GM18870 (cell line): ENCODE measurements around the gene LARGE1.

Source experiments
- ATAC-seq: cut with Tn5 transposase; IDR thresholded peaks from one replicate; pipeline ENCODE4 v1.9.1; 2021; ENCODE audit warnings: moderate library complexity; ENCODE audit not compliant: unreplicated experiment

LARGE1 gene

DNA sequence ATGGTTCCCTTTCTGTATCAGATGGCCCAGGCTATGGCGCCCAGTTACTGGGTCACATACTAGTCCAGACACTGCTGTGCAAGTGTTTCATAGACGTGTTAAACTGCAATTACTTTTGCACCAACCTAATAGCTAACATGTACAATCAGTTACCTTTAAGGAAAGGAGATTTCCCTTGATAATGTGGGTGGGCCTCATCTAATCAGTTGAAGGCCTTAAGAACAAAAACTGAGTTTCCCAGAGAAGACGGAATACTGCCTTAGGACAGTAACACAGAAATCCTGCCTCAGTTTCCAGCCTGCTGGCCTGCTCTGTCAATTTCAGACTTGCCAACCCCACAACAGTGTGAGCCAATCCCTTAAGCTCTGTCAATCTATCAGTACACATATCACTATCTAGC, 632.2 kb downstream of the LARGE1 start:
- ATAC-seq: no peak

- ATAC-seq: no peak
Observed at GRCh38 chr22:33275073-33275443, 645.2 kb downstream of the LARGE1 start.

GRCh38 chr22:33274214-33275072, 645.8 kb downstream of the LARGE1 start:
- no peak for ATAC-seq

- ATAC-seq: no peak
Observed at GRCh38 chr22:33272871-33273270, 647.4 kb downstream of the LARGE1 start.

DNA sequence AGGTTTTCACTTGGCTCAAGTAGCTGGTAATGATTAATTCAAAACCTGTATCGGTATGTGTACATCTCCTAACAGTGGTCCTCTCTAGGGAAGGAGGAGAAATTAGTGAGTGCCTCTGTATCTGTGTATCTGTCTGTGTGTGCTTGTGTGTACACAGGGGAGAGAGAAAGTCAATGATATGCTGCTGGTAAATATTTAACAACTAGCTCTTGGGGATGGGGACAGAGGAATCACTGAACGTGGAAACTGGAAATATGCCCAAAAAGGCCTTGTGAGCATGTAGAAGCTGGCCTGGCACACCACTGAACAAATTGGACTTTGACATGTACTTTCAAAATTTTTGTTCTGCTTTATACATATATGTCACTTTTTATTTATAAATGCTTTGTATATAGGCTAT, 648.1 kb downstream of the LARGE1 start:
- no peak for ATAC-seq

- ATAC-seq: no peak
Observed at GRCh38 chr22:33271390-33272161, 648.7 kb downstream of the LARGE1 start.

- ATAC-seq: no peak
Observed at GRCh38 chr22:33270596-33270995, 649.7 kb downstream of the LARGE1 start.

- no peak for ATAC-seq
Observed at GRCh38 chr22:33261699-33262098, 658.6 kb downstream of the LARGE1 start.

- ATAC-seq: no peak
Observed at GRCh38 chr22:33260498-33260897, 659.8 kb downstream of the LARGE1 start.

- ATAC-seq: no peak
Observed at GRCh38 chr22:33255791-33256190, 664.5 kb downstream of the LARGE1 start.

- no peak for ATAC-seq
Observed at GRCh38 chr22:33248948-33249347, 671.3 kb downstream of the LARGE1 start.

DNA sequence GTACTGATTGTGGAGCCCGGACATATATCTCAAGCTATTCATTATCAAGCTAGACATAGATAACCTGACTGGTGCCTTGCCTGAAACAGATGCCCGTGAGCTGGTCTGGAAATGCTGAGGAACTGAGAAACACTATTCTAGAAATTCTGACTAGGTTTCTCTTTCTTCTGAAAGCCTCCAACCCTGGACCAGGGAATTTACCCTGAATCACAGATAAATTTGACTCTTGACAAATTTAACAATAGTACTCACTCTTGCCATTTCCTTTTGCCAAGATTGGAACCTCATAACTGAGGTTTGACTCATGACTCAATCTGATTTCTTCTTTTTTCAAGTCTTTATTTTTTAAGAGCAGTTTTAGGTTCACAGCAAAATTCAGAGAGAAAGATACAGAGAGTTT, 672.5 kb downstream of the LARGE1 start:
- peak; percentile 65 for ATAC-seq

DNA sequence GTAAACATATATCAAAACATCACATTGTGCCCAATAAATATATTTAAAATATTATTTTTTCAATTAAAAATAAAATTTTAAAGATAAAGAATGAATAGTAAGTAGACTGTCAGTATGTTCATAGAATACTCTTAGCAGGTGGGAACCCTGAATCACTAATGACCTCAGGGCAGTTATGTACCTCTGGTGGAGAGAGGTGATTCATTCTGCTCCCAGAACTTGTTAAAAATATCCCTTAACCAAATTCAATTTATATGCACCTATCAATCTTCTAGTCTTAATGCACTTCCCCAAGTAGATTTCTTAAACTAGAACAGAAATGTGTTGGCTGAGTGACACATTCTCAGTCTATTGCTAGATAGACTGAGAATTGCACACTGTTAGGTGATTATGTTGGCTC, 678.2 kb downstream of the LARGE1 start:
- ATAC-seq: no peak

- ATAC-seq: no peak
Observed at GRCh38 chr22:33240888-33241475, 679.3 kb downstream of the LARGE1 start.

DNA sequence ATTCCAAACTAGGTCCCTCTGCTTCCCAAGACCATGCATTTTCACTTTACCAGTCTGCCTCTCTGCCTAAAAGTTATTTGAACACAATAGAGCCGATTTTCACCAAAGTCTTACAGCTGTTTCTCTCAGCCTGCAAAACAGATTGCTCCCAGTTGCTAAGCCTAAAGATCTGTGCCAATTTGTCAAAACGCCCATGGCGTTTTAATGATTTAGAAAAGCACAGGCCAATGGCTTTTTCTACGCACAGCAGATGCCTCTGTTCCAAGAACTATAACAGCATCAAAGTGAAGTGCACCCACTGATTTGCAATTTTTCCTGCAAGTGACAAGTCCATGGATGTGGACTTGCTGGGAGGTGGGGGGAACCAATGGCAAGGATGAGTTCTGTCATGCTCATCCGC, 688.2 kb downstream of the LARGE1 start:
- no peak for ATAC-seq

DNA sequence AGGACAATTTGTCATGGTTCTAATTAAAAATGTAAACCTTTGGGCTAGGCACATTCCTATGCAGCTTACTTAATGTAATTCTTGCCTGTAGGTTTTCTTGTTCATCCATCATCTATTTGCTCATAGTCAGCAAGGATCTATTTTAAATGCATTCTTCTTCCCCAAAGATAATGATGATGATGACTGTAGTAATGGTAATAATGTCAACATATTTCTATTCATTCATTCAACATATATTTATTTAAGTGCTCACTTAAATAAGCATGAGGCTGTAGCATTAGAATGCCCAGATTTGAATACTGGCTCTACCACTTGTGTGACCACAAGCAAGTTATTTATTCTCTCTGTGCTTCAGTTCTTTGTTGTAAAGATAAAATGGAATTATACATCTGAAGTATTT, 692.5 kb downstream of the LARGE1 start:
- no peak for ATAC-seq

- no peak for ATAC-seq
Observed at GRCh38 chr22:33224841-33225240, 695.4 kb downstream of the LARGE1 start.
